B cell (primary cell): ENCODE results near the gene SLC24A4. TPM values are rescaled to one million over a fixed set of nuclear protein-coding genes. Genes with fewer than 3 reads are reported as not detected.

ENCODE experiments used
- ATAC-seq: fragments of 200-7000 bp; cut with Tn5 transposase; one replicate; pipeline ENCODE4 v1.10.0; 2021; ENCODE audit warnings: low read depth, mild to moderate bottlenecking, moderate number of reproducible peaks, moderate library complexity
- CTCF ChIA-PET: fragments of 350-600 bp; sonication (Branson Sonifier 250); formaldehyde crosslinking; loops from one replicate; lab custom pipeline; 2021; ENCODE audit warnings: antibody characterized with exemption, inconsistent platforms; lab: Charles Lee
- POLR2A ChIA-PET: fragments of 350-600 bp; sonication (Branson Sonifier 250); formaldehyde crosslinking; loops from one replicate; lab custom pipeline; 2021; ENCODE audit warnings: antibody characterized with exemption; lab: Charles Lee
- DNase-seq: peaks from one replicate; pipeline ENCODE4 v3.0.0; 2013
- H2AFZ ChIP-seq: 2 replicates; pipeline ENCODE4 v1.6.1; 2012; ENCODE audit warnings: mild to moderate bottlenecking, low read depth, low read length; ENCODE audit not compliant: insufficient read depth, poor library complexity, severe bottlenecking
- H3K27ac ChIP-seq, 2 donors: 1 replicate in 1 of 2; 2 replicates in 1 of 2; pipeline ENCODE4 v1.5.1; 2012 to 2013; ENCODE audit warnings: low read length in 2 of 2, mild to moderate bottlenecking in 2 of 2, moderate library complexity in 1 of 2
- H3K27me3 ChIP-seq, 4 experiments: fragments of 200-600 bp in 1 of 4; sonication (generic) in 1 of 4; replicated peaks in 1 of 4; 1 replicate in 2 of 4; 2 replicates in 2 of 4; pipeline versions ENCODE4 v1.6.1 to v1.7.0; 2013 to 2016; ENCODE audit warnings: low read length in 3 of 4, mild to moderate bottlenecking in 2 of 4, mixed read lengths in 1 of 4, moderate library complexity in 1 of 4; ENCODE audit not compliant: insufficient read depth in 4 of 4, control insufficient read depth in 3 of 4; ENCODE audit errors: control extremely low read depth in 1 of 4
- H3K36me3 ChIP-seq, 2 experiments: replicated peaks in 1 of 2; 1 replicate in 1 of 2; 2 replicates in 1 of 2; pipeline versions ENCODE4 v1.6.1 to v1.7.1; 2013; ENCODE audit warnings: low read length in 1 of 2; ENCODE audit not compliant: insufficient read depth in 2 of 2, control insufficient read depth in 1 of 2; ENCODE audit errors: control extremely low read depth in 1 of 2, extremely low read depth in 1 of 2
- H3K4me1 ChIP-seq, 2 donors: fragments of 200-600 bp in 1 of 2; sonication (generic) in 1 of 2; 1 replicate in 1 of 2; 2 replicates in 1 of 2; pipeline versions ENCODE4 v1.5.1 to v1.6.1; 2013 to 2017; ENCODE audit warnings: low read length in 2 of 2; ENCODE audit not compliant: control insufficient read depth in 2 of 2, insufficient read depth in 2 of 2
- H3K4me2 ChIP-seq: replicated peaks from 2 replicates; pipeline ENCODE3; 2012; ENCODE audit warnings: mild to moderate bottlenecking, low read depth, low read length; ENCODE audit not compliant: poor library complexity, severe bottlenecking
- H3K4me3 ChIP-seq, 5 experiments: fragments of 200-600 bp in 1 of 5; sonication (generic) in 1 of 5; 1 replicate in 3 of 5; 2 replicates in 2 of 5; pipeline versions ENCODE4 v1.5.1 to v1.7.0; 2011 to 2016; ENCODE audit warnings: low read length in 4 of 5, mild to moderate bottlenecking in 4 of 5, low read depth in 2 of 5, control low read depth in 1 of 5, moderate library complexity in 1 of 5; ENCODE audit not compliant: insufficient read depth in 1 of 5; ENCODE audit errors: control extremely low read depth in 1 of 5, extremely low read depth in 1 of 5
- H3K79me2 ChIP-seq: fragments of 200-600 bp; sonication (generic); one replicate; pipeline ENCODE4 v1.6.0; 2016; ENCODE audit warnings: low read length; ENCODE audit not compliant: control insufficient read depth, insufficient read depth
- H3K9ac ChIP-seq: fragments of 200-600 bp; sonication (generic); 2 replicates; pipeline ENCODE4 v1.6.1; 2017; ENCODE audit warnings: mild to moderate bottlenecking, low read length, moderate library complexity
- H3K9me3 ChIP-seq, 3 donors: one replicate each; pipeline versions ENCODE4 v1.6.1 to v1.7.1; 2013; ENCODE audit warnings: low read length in 2 of 3; ENCODE audit not compliant: control insufficient read depth in 2 of 3, insufficient read depth in 1 of 3; ENCODE audit errors: control extremely low read depth in 1 of 3
- H4K20me1 ChIP-seq: 2 replicates; pipeline ENCODE4 v1.6.0; 2012; ENCODE audit warnings: mild to moderate bottlenecking, low read length; ENCODE audit not compliant: insufficient read depth, control insufficient read depth, poor library complexity, severe bottlenecking
- H3K27ac Mint-ChIP-seq: one replicate; pipeline ENCODE4 v1.8.0; 2021; ENCODE audit warnings: mixed read lengths
- H3K27me3 Mint-ChIP-seq: one replicate; pipeline ENCODE4 v1.8.0; 2021; ENCODE audit warnings: mixed read lengths
- H3K4me1 Mint-ChIP-seq: one replicate; pipeline ENCODE4 v1.8.0; 2021; ENCODE audit warnings: mixed read lengths
- H3K4me3 Mint-ChIP-seq: one replicate; pipeline ENCODE4 v1.8.0; 2021; ENCODE audit warnings: mixed read lengths
- H3K9me3 Mint-ChIP-seq: one replicate; pipeline ENCODE4 v1.8.0; 2022; ENCODE audit warnings: mixed read lengths; ENCODE audit not compliant: insufficient read depth
- CTCF ChIP-seq: fragments of 200-600 bp; IDR thresholded peaks from one replicate; pipeline ENCODE4 v1.8.0; 2022; ENCODE audit warnings: antibody characterized with exemption, mild to moderate bottlenecking
- EZH2 ChIP-seq: IDR thresholded peaks from 2 replicates; pipeline ENCODE4 v1.6.1; 2012; ENCODE audit warnings: borderline replicate concordance, low read depth, mild to moderate bottlenecking, moderate library complexity, low read length; ENCODE audit not compliant: insufficient read depth, poor library complexity, severe bottlenecking
- WGBS: methylation state at CpG from one replicate; pipeline ENCODE4 v1.1.5; 2013; ENCODE audit warnings: missing lambda C conversion rate; ENCODE audit not compliant: insufficient coverage; 5-methylcytosine and 5-hydroxymethylcytosine counted together
- intact Hi-C: fragments of 100-400 bp; cut with micrococcal nuclease; formaldehyde crosslinking; loops from one replicate; pipeline ENCODE4 v1.10.0; 2022
- polyA plus RNA-seq: library from polyadenylated mRNA; depleted of rRNA; stranded (reverse); fragments of >200 nt; gene quantifications from 2 replicates; pipeline ENCODE4 v1.2.3, GENCODE V29; 2012
- total RNA-seq, 2 donors: library from RNA; stranded (reverse); fragments of 120-200 nt in 1 of 2; gene quantifications; 1 replicate in 1 of 2; 2 replicates in 1 of 2; pipeline versions ENCODE4 v1.2.3 to v1.2.4, GENCODE V29; 2013 to 2022

Gene SLC24A4
- total and polyA plus RNA-seq, 2 donors (not counting 1 experiment from before 2014, with no cell fraction given): 0.19 TPM; not detected in 1

- H3K9me3 Mint-ChIP-seq: no peaks in the 10 kb centered on the region
- Histone ChIP-seq H3K27ac (no peak overlapping the region), H3K4me2 (no peak overlapping the region), H3K4me3 (no peak overlapping the region), H3K9ac (no peak overlapping the region), H3K79me2 (peaks cover 64% of the 10 kb centered on the region), H4K20me1 (peaks cover 24% of the 10 kb centered on the region), H3K27me3 (peaks cover 0 to 6% (median 0%) of the 10 kb centered on the region in 4 experiments), H3K9me3 (peaks cover 0 to 2% (median 0%) of the 10 kb centered on the region in 3 donors), H2AFZ (no peak overlapping the region), H3K36me3 (no peaks in the 10 kb centered on the region), H3K4me1 (peaks cover 28 to 41% of the 10 kb centered on the region in 2 donors)
- ChIA-PET POLR2A (no interaction called here), CTCF (interaction anchor here (0.8 to 1.5 kb wide), 2 partner anchors 8 to 32 kb away, joined by 3 read pairs; no protein-coding TSS in a partner anchor)
- peak overlapping the region; percentile 1 for H3K27ac Mint-ChIP-seq
- DNase-seq (no peak), ATAC-seq (no peak)
- no peak overlapping the region for H3K4me3 Mint-ChIP-seq
- 67% methylated on average over 1 of the region's 2 CpGs for WGBS
- no peaks in the 10 kb centered on the region for H3K27me3 Mint-ChIP-seq
- intact Hi-C loops: no loop called here
- H3K4me1 Mint-ChIP-seq: peaks cover 41% of the 10 kb centered on the region
- TF ChIP-seq EZH2: no peak
These were observed 194.8 kb downstream of the SLC24A4 start for GRCh38 chr14:92517761-92518160.

GRCh38 chr14:92519246-92520101 is 196.5 kb downstream of the SLC24A4 start:
- Histone ChIP-seq H3K27ac (no peak overlapping the region), H3K36me3 (no peaks in the 10 kb centered on the region), H3K9ac (no peak overlapping the region), H4K20me1 (peaks cover 35% of the 10 kb centered on the region), H3K4me1 (peaks cover 26 to 32% of the 10 kb centered on the region in 2 donors), H3K79me2 (peaks cover 70% of the 10 kb centered on the region), H2AFZ (no peak overlapping the region), H3K4me2 (no peak overlapping the region), H3K4me3 (no peak overlapping the region), H3K27me3 (peaks cover 0 to 2% (median 0%) of the 10 kb centered on the region in 4 experiments), H3K9me3 (peaks cover 0 to 2% (median 0%) of the 10 kb centered on the region in 3 donors)
- POLR2A ChIA-PET: no interaction called here
- Mint-ChIP-seq H3K4me3 (no peak overlapping the region), H3K27ac (no peak overlapping the region), H3K4me1 (peaks cover 39% of the 10 kb centered on the region), H3K27me3 (no peaks in the 10 kb centered on the region), H3K9me3 (no peaks in the 10 kb centered on the region)
- CTCF ChIA-PET: interaction anchor here (1.1 kb wide), 1 partner anchor 31 kb away, joined by 3 read pairs; no protein-coding TSS in a partner anchor
- TF ChIP-seq CTCF (no peak), EZH2 (no peak)
- ATAC-seq (no peak), DNase-seq (no peak)
- 98% methylated on average over 18 of the region's 20 CpGs for WGBS
- intact Hi-C loops: no loop called here
